Suprapubic skin (tissue), 4 donors: ENCODE measurements around the gene KIAA1755.

Experiments used
- EP300 ChIP-seq: sonication (generic); formaldehyde crosslinking; IDR thresholded peaks from one replicate; pipeline ENCODE4 v1.6.1; 2017; ENCODE audit warnings: antibody characterized with exemption
- POLR2A ChIP-seq, 2 donors: fragments of 450-650 bp; IDR thresholded peaks; one replicate each; pipeline ENCODE4 v1.6.1; 2017; ENCODE audit warnings: antibody characterized with exemption in 2 of 2, mild to moderate bottlenecking in 2 of 2, moderate library complexity in 2 of 2
- POLR2AphosphoS5 ChIP-seq, 3 donors: sonication (generic); formaldehyde crosslinking; IDR thresholded peaks; one replicate each; pipeline ENCODE4 v1.6.1; 2017; ENCODE audit warnings: antibody characterized with exemption in 3 of 3
- TF ChIP-seq, protein P1 (sequence below), 2 donors: fragments of 200-600 bp in 1 of 2; fragments of 450-650 bp in 1 of 2; sonication (generic) in 1 of 2; IDR thresholded peaks; one replicate each; pipeline ENCODE4 v1.5.1; 2016 to 2019; ENCODE audit warnings: antibody characterized with exemption in 2 of 2, mild to moderate bottlenecking in 1 of 2, moderate library complexity in 1 of 2

DNA sequence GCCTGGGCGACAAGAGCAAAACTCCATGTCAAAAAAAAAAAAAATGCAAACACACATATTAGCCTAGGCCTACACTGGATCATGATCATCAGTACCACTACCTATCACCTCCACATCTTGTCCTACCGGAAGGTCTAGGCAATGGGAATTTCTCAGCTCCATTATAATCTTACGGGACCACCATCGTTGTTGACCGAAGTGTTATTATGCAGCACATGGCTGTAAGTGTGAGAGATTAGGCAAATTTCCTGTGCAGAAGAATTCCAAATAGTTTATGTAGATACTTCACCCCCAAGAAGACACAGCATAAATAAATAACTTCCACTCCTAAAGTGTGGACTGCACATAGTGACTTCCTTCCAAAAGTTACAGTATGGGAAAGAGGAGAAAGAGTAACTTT lies 16.8 kb upstream of the KIAA1755 start:
- TF ChIP-seq, protein P1, sequence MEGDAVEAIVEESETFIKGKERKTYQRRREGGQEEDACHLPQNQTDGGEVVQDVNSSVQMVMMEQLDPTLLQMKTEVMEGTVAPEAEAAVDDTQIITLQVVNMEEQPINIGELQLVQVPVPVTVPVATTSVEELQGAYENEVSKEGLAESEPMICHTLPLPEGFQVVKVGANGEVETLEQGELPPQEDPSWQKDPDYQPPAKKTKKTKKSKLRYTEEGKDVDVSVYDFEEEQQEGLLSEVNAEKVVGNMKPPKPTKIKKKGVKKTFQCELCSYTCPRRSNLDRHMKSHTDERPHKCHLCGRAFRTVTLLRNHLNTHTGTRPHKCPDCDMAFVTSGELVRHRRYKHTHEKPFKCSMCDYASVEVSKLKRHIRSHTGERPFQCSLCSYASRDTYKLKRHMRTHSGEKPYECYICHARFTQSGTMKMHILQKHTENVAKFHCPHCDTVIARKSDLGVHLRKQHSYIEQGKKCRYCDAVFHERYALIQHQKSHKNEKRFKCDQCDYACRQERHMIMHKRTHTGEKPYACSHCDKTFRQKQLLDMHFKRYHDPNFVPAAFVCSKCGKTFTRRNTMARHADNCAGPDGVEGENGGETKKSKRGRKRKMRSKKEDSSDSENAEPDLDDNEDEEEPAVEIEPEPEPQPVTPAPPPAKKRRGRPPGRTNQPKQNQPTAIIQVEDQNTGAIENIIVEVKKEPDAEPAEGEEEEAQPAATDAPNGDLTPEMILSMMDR (IDR thresholded peaks at IDR 0.05): no peak
- no peak for TF ChIP-seq POLR2AphosphoS5 (IDR thresholded peaks at IDR 0.05)
- TF ChIP-seq POLR2A (IDR thresholded peaks at IDR 0.05): no peak
- no peak for TF ChIP-seq EP300
